Stomach smooth muscle (tissue), 2 donors: ENCODE data around the gene TPM2.

ENCODE experiments used
- H3K27ac ChIP-seq: one replicate; pipeline ENCODE4 v1.7.0; 2013; ENCODE audit warnings: mild to moderate bottlenecking, low read length, inconsistent platforms
- H3K27me3 ChIP-seq, 2 donors: one replicate each; pipeline ENCODE4 v1.7.0; 2013; ENCODE audit warnings: low read length in 2 of 2; ENCODE audit not compliant: insufficient read depth in 2 of 2, control insufficient read depth in 1 of 2
- H3K36me3 ChIP-seq, 2 donors: one replicate each; pipeline ENCODE4 v1.7.0; 2013; ENCODE audit warnings: low read length in 2 of 2; ENCODE audit not compliant: control insufficient read depth in 2 of 2, insufficient read depth in 2 of 2
- H3K4me1 ChIP-seq: one replicate; pipeline ENCODE4 v1.7.0; 2013; ENCODE audit warnings: low read length; ENCODE audit not compliant: control insufficient read depth, insufficient read depth
- H3K4me3 ChIP-seq, 2 donors: one replicate each; pipeline ENCODE4 v1.7.0; 2013; ENCODE audit warnings: low read length in 2 of 2
- H3K9ac ChIP-seq, 2 donors: one replicate each; pipeline ENCODE4 v1.7.0; 2013; ENCODE audit warnings: low read length in 2 of 2, mild to moderate bottlenecking in 1 of 2
- H3K9me3 ChIP-seq, 2 donors: one replicate each; pipeline ENCODE4 v1.7.0; 2013; ENCODE audit warnings: low read length in 2 of 2; ENCODE audit not compliant: control insufficient read depth in 2 of 2
- donor health status: healthy.
- donor health status: Pancreatic carcinoma.

The TPM2 gene

GRCh38 chr9:35674025-35674361 is 15.7 kb downstream of the TPM2 start:
- Histone ChIP-seq H3K27me3 (no peaks in the 10 kb centered on the region), H3K27ac (peak overlapping the region; percentile 58), H3K9me3 (no peaks in the 10 kb centered on the region), H3K4me3 (peak overlapping the region in 1 of 2 donors; percentile 29), H3K36me3 (no peaks in the 10 kb centered on the region), H3K4me1 (peaks cover 20% of the 10 kb centered on the region), H3K9ac (no peak overlapping the region)

- no peaks in the 10 kb centered on the region for H3K36me3 ChIP-seq
- peak within 1 kb of the TSS; percentile 58 for H3K27ac ChIP-seq
- H3K9ac ChIP-seq: no peak within 1 kb of the TSS
- H3K27me3 ChIP-seq: no peaks in the 10 kb centered on the region
- peak within 1 kb of the TSS; percentile 7 to 29 for H3K4me3 ChIP-seq
- peaks cover 20% of the 10 kb centered on the region for H3K4me1 ChIP-seq
- H3K9me3 ChIP-seq: no peaks in the 10 kb centered on the region
Observed at GRCh38 chr9:35673132-35674024, 16.3 kb downstream of the TPM2 start, which contains the start of gene CA9. Gene CA9, plus strand, starts transcription at chr9:35673928. Its CDS starts 32 bp downstream, at chr9:35673960.

GRCh38 chr9:35669331-35670145 is 20.2 kb downstream of the TPM2 start:
- no peaks in the 10 kb centered on the region for H3K36me3 ChIP-seq
- H3K27ac ChIP-seq: no peak overlapping the region
- H3K4me1 ChIP-seq: peaks cover 23% of the 10 kb centered on the region
- H3K9ac ChIP-seq: no peak overlapping the region
- no peaks in the 10 kb centered on the region for H3K27me3 ChIP-seq
- H3K9me3 ChIP-seq: no peaks in the 10 kb centered on the region
- H3K4me3 ChIP-seq: no peak overlapping the region

- Histone ChIP-seq H3K36me3 (no peaks in the 10 kb centered on the region), H3K27ac (no peak overlapping the region), H3K27me3 (no peaks in the 10 kb centered on the region), H3K4me1 (peaks cover 27% of the 10 kb centered on the region), H3K9ac (no peak overlapping the region), H3K4me3 (no peak overlapping the region), H3K9me3 (no peaks in the 10 kb centered on the region)
Observed at GRCh38 chr9:35667939-35668338, 21.8 kb downstream of the TPM2 start.

GRCh38 chr9:35666549-35666948 is 23.2 kb downstream of the TPM2 start:
- Histone ChIP-seq H3K4me3 (no peak overlapping the region), H3K27ac (no peak overlapping the region), H3K27me3 (no peaks in the 10 kb centered on the region), H3K9me3 (no peaks in the 10 kb centered on the region), H3K4me1 (peaks cover 38% of the 10 kb centered on the region), H3K36me3 (peaks cover 0 to 7% of the 10 kb centered on the region in 2 donors), H3K9ac (no peak overlapping the region)

GRCh38 chr9:35666045-35666444 is 23.7 kb downstream of the TPM2 start:
- Histone ChIP-seq H3K27me3 (no peaks in the 10 kb centered on the region), H3K36me3 (peaks cover 0 to 7% of the 10 kb centered on the region in 2 donors), H3K4me3 (no peak overlapping the region), H3K27ac (no peak overlapping the region), H3K9me3 (no peaks in the 10 kb centered on the region), H3K9ac (no peak overlapping the region), H3K4me1 (peaks cover 42% of the 10 kb centered on the region)

- H3K27ac ChIP-seq: peak overlapping the region; percentile 99
Observed at GRCh38 chr9:35665471-35665818, 24.3 kb downstream of the TPM2 start.

GRCh38 chr9:35664531-35665470 is 24.9 kb downstream of the TPM2 start, which contains the start of gene ARHGEF39:
Gene ARHGEF39, minus strand, starts transcription at chr9:35665195. Its CDS starts 26 bp downstream, at chr9:35665169.
- Histone ChIP-seq H3K36me3 (peaks cover 8 to 16% of the 10 kb centered on the region in 2 donors), H3K4me1 (peaks cover 54% of the 10 kb centered on the region), H3K9me3 (no peaks in the 10 kb centered on the region), H3K27me3 (no peaks in the 10 kb centered on the region), H3K27ac (peak within 1 kb of the TSS; percentile 99), H3K9ac (peak within 1 kb of the TSS; percentile 61 to 64), H3K4me3 (peak within 1 kb of the TSS; percentile 70 to 78)

More at GRCh38 chr9:35665471-35665818, 24.3 kb downstream of the TPM2 start:
- peak overlapping the region; percentile 70 to 78 for H3K4me3 ChIP-seq
- H3K27me3 ChIP-seq: no peaks in the 10 kb centered on the region
- H3K9ac ChIP-seq: peak overlapping the region; percentile 61 to 64
- no peaks in the 10 kb centered on the region for H3K9me3 ChIP-seq
- peaks cover 48% of the 10 kb centered on the region for H3K4me1 ChIP-seq
- H3K36me3 ChIP-seq: peaks cover 4 to 10% of the 10 kb centered on the region in 2 donors

GRCh38 chr9:35662437-35662836 is 27.3 kb downstream of the TPM2 start:
- Histone ChIP-seq H3K9me3 (no peaks in the 10 kb centered on the region), H3K27ac (peak overlapping the region; percentile 99), H3K4me3 (no peak overlapping the region), H3K36me3 (peaks cover 8 to 16% of the 10 kb centered on the region in 2 donors), H3K27me3 (no peaks in the 10 kb centered on the region), H3K9ac (no peak overlapping the region), H3K4me1 (peaks cover 64% of the 10 kb centered on the region)
